Karpas-422 (cell line): ENCODE measurements around the gene ATP5MC3. TPM values are rescaled to one million over a fixed set of nuclear protein-coding genes. Genes with fewer than 3 reads are reported as not detected.

Experiments used
- DNase-seq: peaks from one replicate; pipeline ENCODE4 v3.0.0-alpha.2; 2015
- H2AFZ ChIP-seq: fragments of 200-600 bp; sonication (generic); 2 replicates; pipeline ENCODE4 v1.6.1; 2014; ENCODE audit warnings: antibody characterized with exemption, low read length, mixed read lengths
- H3K27ac ChIP-seq: fragments of 200-600 bp; sonication (generic); 2 replicates; pipeline ENCODE4 v1.5.1; 2014; ENCODE audit warnings: mild to moderate bottlenecking, low read length, moderate library complexity
- H3K27me3 ChIP-seq: fragments of 200-600 bp; sonication (generic); 2 replicates; pipeline ENCODE4 v1.6.1; 2014; ENCODE audit warnings: low read length, mixed read lengths
- H3K36me3 ChIP-seq: fragments of 200-600 bp; sonication (generic); 2 replicates; pipeline ENCODE4 v1.6.1; 2014; ENCODE audit warnings: low read length, mixed read lengths; ENCODE audit not compliant: insufficient read depth
- H3K4me1 ChIP-seq: fragments of 200-600 bp; sonication (generic); 2 replicates; pipeline ENCODE4 v1.6.1; 2014; ENCODE audit warnings: mild to moderate bottlenecking, low read length, mixed read lengths
- H3K4me2 ChIP-seq: fragments of 200-600 bp; sonication (generic); 2 replicates; pipeline ENCODE4 v1.6.1; 2014; ENCODE audit warnings: low read length, low read depth, mild to moderate bottlenecking; ENCODE audit not compliant: poor library complexity, severe bottlenecking
- H3K4me3 ChIP-seq: fragments of 200-600 bp; sonication (generic); 2 replicates; pipeline ENCODE4 v1.5.1; 2014; ENCODE audit warnings: mild to moderate bottlenecking, antibody characterized with exemption, low read length, mixed read lengths
- H3K79me2 ChIP-seq: fragments of 200-600 bp; sonication (generic); 2 replicates; pipeline ENCODE4 v1.6.1; 2014; ENCODE audit warnings: mild to moderate bottlenecking, low read length, mixed read lengths
- H3K9ac ChIP-seq: fragments of 200-600 bp; sonication (generic); 2 replicates; pipeline ENCODE4 v1.6.0; 2014; ENCODE audit warnings: low read length
- H3K9me2 ChIP-seq: fragments of 200-600 bp; sonication (generic), shearing (Covaris generic); replicated peaks from 2 replicates; pipeline ENCODE4 v1.6.0; 2014; ENCODE audit warnings: mild to moderate bottlenecking, low read length, moderate library complexity; ENCODE audit not compliant: insufficient read depth
- H3K9me3 ChIP-seq: fragments of 300-700, 200-600 bp; sonication (generic); 2 replicates; pipeline ENCODE4 v1.6.1; 2014; ENCODE audit warnings: low read length, mixed read lengths
- H4K20me1 ChIP-seq: fragments of 200-600 bp; sonication (generic); 2 replicates; pipeline ENCODE4 v1.6.1; 2014; ENCODE audit warnings: mild to moderate bottlenecking, antibody characterized with exemption, low read length, low read depth; ENCODE audit not compliant: insufficient read depth
- total RNA-seq: library from RNA; depleted of rRNA; stranded (reverse); fragments of >200 nt; shearing (Covaris generic); gene quantifications from 2 replicates; pipeline ENCODE4 v1.2.3, GENCODE V29; 2014; ENCODE audit warnings: low replicate concordance

ATP5MC3 gene
- total RNA-seq, 1 experiment from 2014 or later: 403 TPM

DNA sequence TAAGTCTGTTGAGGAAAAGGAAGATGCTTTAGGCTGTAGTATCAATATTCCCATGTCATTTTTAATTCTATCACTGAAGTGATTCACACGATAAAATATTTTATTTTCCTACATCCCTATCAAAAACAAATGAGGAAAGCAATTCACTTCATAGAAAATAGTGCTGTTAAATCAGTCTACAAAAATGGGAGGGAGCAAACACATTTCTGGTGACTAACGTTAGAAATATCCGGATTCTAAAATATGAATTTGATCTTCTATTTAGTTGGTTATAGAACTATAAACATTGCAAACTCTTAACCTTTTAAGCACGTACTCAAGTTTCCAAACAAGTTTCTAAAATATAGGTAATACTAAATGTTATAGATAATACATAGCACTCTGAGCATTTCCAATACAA, 34.3 kb downstream of the ATP5MC3 start:
- no peaks in the 10 kb centered on the region for H4K20me1 ChIP-seq
- no peak overlapping the region for H3K27ac ChIP-seq
- no peak overlapping the region for H3K4me3 ChIP-seq
- no peaks in the 10 kb centered on the region for H3K27me3 ChIP-seq
- no peak overlapping the region for H3K9ac ChIP-seq
- H3K9me3 ChIP-seq: no peaks in the 10 kb centered on the region
- no peak overlapping the region for H2AFZ ChIP-seq
- H3K4me2 ChIP-seq: no peak overlapping the region
- H3K4me1 ChIP-seq: no peaks in the 10 kb centered on the region
- H3K9me2 ChIP-seq: no peaks in the 10 kb centered on the region
- DNase-seq: no peak
- peaks cover 51% of the 10 kb centered on the region for H3K36me3 ChIP-seq
- H3K79me2 ChIP-seq: peaks cover 100% of the 10 kb centered on the region

DNA sequence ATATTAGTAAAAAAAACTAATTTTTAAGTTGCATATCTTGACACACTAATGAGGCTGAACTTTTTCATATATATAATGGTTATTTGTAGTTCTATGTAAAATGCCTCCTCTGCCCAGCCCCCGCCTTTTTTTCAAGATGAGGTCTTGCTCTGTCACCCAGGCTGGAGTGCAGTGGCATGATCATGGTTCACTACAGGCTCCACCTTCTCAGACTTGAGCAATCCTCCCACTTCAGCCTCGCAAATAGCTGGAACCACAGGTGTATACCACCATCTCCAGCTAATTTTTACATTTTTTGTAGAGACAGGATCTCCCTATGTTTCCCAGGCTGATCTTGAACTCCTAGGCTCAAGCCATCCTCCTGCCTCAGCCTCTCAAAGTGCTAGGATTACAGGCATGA, 37.8 kb downstream of the ATP5MC3 start:
- peaks cover 99% of the 10 kb centered on the region for H3K79me2 ChIP-seq
- H3K9me3 ChIP-seq: no peaks in the 10 kb centered on the region
- no peak overlapping the region for H3K9ac ChIP-seq
- no peaks in the 10 kb centered on the region for H4K20me1 ChIP-seq
- no peak overlapping the region for H3K4me2 ChIP-seq
- H3K9me2 ChIP-seq: no peaks in the 10 kb centered on the region
- no peak overlapping the region for H2AFZ ChIP-seq
- H3K27me3 ChIP-seq: no peaks in the 10 kb centered on the region
- no peak overlapping the region for H3K4me3 ChIP-seq
- H3K27ac ChIP-seq: no peak overlapping the region
- H3K4me1 ChIP-seq: peaks cover 6% of the 10 kb centered on the region
- H3K36me3 ChIP-seq: peaks cover 33% of the 10 kb centered on the region
- no peak for DNase-seq

- no peaks in the 10 kb centered on the region for H3K9me2 ChIP-seq
- no peak overlapping the region for H3K27ac ChIP-seq
- DNase-seq: no peak
- peaks cover 38% of the 10 kb centered on the region for H3K36me3 ChIP-seq
- no peaks in the 10 kb centered on the region for H3K27me3 ChIP-seq
- H3K4me3 ChIP-seq: no peak overlapping the region
- H3K9ac ChIP-seq: no peak overlapping the region
- H3K9me3 ChIP-seq: no peaks in the 10 kb centered on the region
- H3K4me1 ChIP-seq: peaks cover 11% of the 10 kb centered on the region
- H2AFZ ChIP-seq: no peak overlapping the region
- no peak overlapping the region for H3K4me2 ChIP-seq
- H4K20me1 ChIP-seq: no peaks in the 10 kb centered on the region
- peaks cover 99% of the 10 kb centered on the region for H3K79me2 ChIP-seq
These were observed 38.3 kb downstream of the ATP5MC3 start for GRCh38 chr2:175143191-175143590.

GRCh38 chr2:175140332-175140731, 41.2 kb downstream of the ATP5MC3 start:
- Histone ChIP-seq H3K36me3 (peaks cover 35% of the 10 kb centered on the region), H3K4me3 (no peak overlapping the region), H3K27me3 (no peaks in the 10 kb centered on the region), H3K27ac (no peak overlapping the region), H3K4me2 (no peak overlapping the region), H3K4me1 (peaks cover 25% of the 10 kb centered on the region), H3K9me2 (no peaks in the 10 kb centered on the region), H3K9me3 (no peaks in the 10 kb centered on the region), H3K9ac (no peak overlapping the region), H2AFZ (no peak overlapping the region), H3K79me2 (peaks cover 99% of the 10 kb centered on the region), H4K20me1 (no peaks in the 10 kb centered on the region)
- no peak for DNase-seq

- Histone ChIP-seq H3K4me1 (peaks cover 25% of the 10 kb centered on the region), H3K79me2 (peaks cover 95% of the 10 kb centered on the region), H3K9me3 (no peaks in the 10 kb centered on the region), H3K36me3 (peaks cover 35% of the 10 kb centered on the region), H3K27ac (no peak overlapping the region), H3K9me2 (no peaks in the 10 kb centered on the region), H4K20me1 (no peaks in the 10 kb centered on the region), H3K4me2 (no peak overlapping the region), H2AFZ (no peak overlapping the region), H3K27me3 (no peaks in the 10 kb centered on the region), H3K4me3 (no peak overlapping the region), H3K9ac (no peak overlapping the region)
- DNase-seq: no peak
These were observed 43.7 kb downstream of the ATP5MC3 start for GRCh38 chr2:175137793-175138192.

GRCh38 chr2:175136334-175137215, 44.9 kb downstream of the ATP5MC3 start:
- H3K9me2 ChIP-seq: no peaks in the 10 kb centered on the region
- peaks cover 40% of the 10 kb centered on the region for H3K36me3 ChIP-seq
- no peaks in the 10 kb centered on the region for H3K27me3 ChIP-seq
- no peaks in the 10 kb centered on the region for H4K20me1 ChIP-seq
- no peak overlapping the region for H3K9ac ChIP-seq
- H3K4me3 ChIP-seq: no peak overlapping the region
- H3K9me3 ChIP-seq: no peaks in the 10 kb centered on the region
- DNase-seq: no peak
- peaks cover 92% of the 10 kb centered on the region for H3K79me2 ChIP-seq
- H3K4me2 ChIP-seq: no peak overlapping the region
- peaks cover 25% of the 10 kb centered on the region for H3K4me1 ChIP-seq
- H2AFZ ChIP-seq: no peak overlapping the region
- H3K27ac ChIP-seq: peak overlapping the region; percentile 14; the same call in 1 of the 2 replicates

GRCh38 chr2:175135862-175136261, 45.6 kb downstream of the ATP5MC3 start:
- no peaks in the 10 kb centered on the region for H3K27me3 ChIP-seq
- no peaks in the 10 kb centered on the region for H3K9me2 ChIP-seq
- no peak overlapping the region for H3K27ac ChIP-seq
- H3K4me3 ChIP-seq: no peak overlapping the region
- H2AFZ ChIP-seq: no peak overlapping the region
- H3K9me3 ChIP-seq: no peaks in the 10 kb centered on the region
- peaks cover 92% of the 10 kb centered on the region for H3K79me2 ChIP-seq
- peaks cover 25% of the 10 kb centered on the region for H3K4me1 ChIP-seq
- no peaks in the 10 kb centered on the region for H4K20me1 ChIP-seq
- no peak overlapping the region for H3K4me2 ChIP-seq
- no peak for DNase-seq
- no peak overlapping the region for H3K9ac ChIP-seq
- H3K36me3 ChIP-seq: peaks cover 43% of the 10 kb centered on the region

- no peak for DNase-seq
- peaks cover 49% of the 10 kb centered on the region for H3K36me3 ChIP-seq
- peaks cover 93% of the 10 kb centered on the region for H3K79me2 ChIP-seq
- H3K4me2 ChIP-seq: no peak overlapping the region
- H3K4me3 ChIP-seq: no peak overlapping the region
- no peak overlapping the region for H3K9ac ChIP-seq
- no peaks in the 10 kb centered on the region for H3K27me3 ChIP-seq
- no peaks in the 10 kb centered on the region for H3K9me2 ChIP-seq
- H2AFZ ChIP-seq: no peak overlapping the region
- no peaks in the 10 kb centered on the region for H4K20me1 ChIP-seq
- H3K4me1 ChIP-seq: peaks cover 25% of the 10 kb centered on the region
- no peaks in the 10 kb centered on the region for H3K9me3 ChIP-seq
- H3K27ac ChIP-seq: no peak overlapping the region
These were observed 46.3 kb downstream of the ATP5MC3 start for GRCh38 chr2:175135177-175135576.
